Breast epithelium (tissue), 3 donors: ENCODE results near the gene ABCC4.

Source experiments
- CTCF ChIP-seq, 3 donors: fragments of 450-650 bp; IDR thresholded peaks; one replicate each; pipeline ENCODE4 v1.5.1; 2016 to 2017; ENCODE audit warnings: antibody characterized with exemption in 3 of 3, mild to moderate bottlenecking in 3 of 3, moderate library complexity in 3 of 3
- POLR2A ChIP-seq: fragments of 450-650 bp; IDR thresholded peaks from one replicate; pipeline ENCODE4 v1.6.1; 2016; ENCODE audit warnings: antibody characterized with exemption, mild to moderate bottlenecking, moderate library complexity
- POLR2AphosphoS5 ChIP-seq, 3 donors: sonication (generic); formaldehyde crosslinking; IDR thresholded peaks; one replicate each; pipeline ENCODE4 v1.6.1; 2017; ENCODE audit warnings: antibody characterized with exemption in 3 of 3

DNA sequence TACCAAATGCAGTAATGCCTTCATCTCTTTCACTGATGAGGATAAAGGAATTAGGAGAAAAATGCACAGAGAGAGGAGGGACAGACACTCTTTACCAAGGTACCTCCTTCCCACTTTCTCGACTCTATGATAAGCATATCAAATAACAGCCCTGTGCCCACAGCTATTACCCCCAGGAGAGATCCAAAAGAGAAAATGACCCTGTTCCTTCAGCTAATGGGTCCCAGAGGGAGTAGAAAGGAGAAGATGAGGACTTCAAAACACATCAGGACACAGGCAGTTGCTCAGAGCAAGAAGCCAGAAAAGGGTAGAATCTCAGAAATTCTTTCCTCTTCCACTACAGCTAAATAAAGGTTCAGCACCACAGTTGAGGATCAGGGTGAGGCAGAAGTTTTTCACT lies 80.6 kb downstream of the ABCC4 start:
- TF ChIP-seq CTCF (IDR thresholded peaks at IDR 0.05), result no peak
- TF ChIP-seq POLR2A, result no peak
- no peak for TF ChIP-seq POLR2AphosphoS5 (IDR thresholded peaks at IDR 0.05)
